CD4-positive, alpha-beta T cell treated with Interleukin-21 for 1 hour (primary cell): Measurements from ENCODE around the gene MYO15B.
A peak's percentile ranks its signal among the peaks of the same experiment; 100 is the strongest.

ENCODE experiments used
- DNase-seq: peaks from one replicate; pipeline ENCODE4 v3.0.0-alpha.2; 2020

The MYO15B gene

GRCh38 chr17:75558666-75559530 lies 28.7 kb upstream of the MYO15B start:
- no peak for DNase-seq

GRCh38 chr17:75559958-75560533 lies 27.6 kb upstream of the MYO15B start:
- no peak for DNase-seq

GRCh38 chr17:75561927-75562603 lies 25.5 kb upstream of the MYO15B start:
- DNase-seq: no peak

GRCh38 chr17:75563063-75563758 lies 24.4 kb upstream of the MYO15B start:
- DNase-seq: no peak

- DNase-seq: no peak
Observed at GRCh38 chr17:75564195-75564594, 23.4 kb upstream of the MYO15B start.

GRCh38 chr17:75565066-75565465 lies 22.5 kb upstream of the MYO15B start:
- no peak for DNase-seq

GRCh38 chr17:75565618-75566017 lies 22.0 kb upstream of the MYO15B start:
- no peak for DNase-seq

- no peak for DNase-seq
Observed at GRCh38 chr17:75566416-75566815, 21.2 kb upstream of the MYO15B start.

- no peak for DNase-seq
Observed at GRCh38 chr17:75566834-75567233, 20.8 kb upstream of the MYO15B start.

GRCh38 chr17:75568412-75569255 lies 19.0 kb upstream of the MYO15B start:
- DNase-seq: no peak

- no peak for DNase-seq
Observed at GRCh38 chr17:75570034-75570676, 17.4 kb upstream of the MYO15B start.

- no peak for DNase-seq
Observed at GRCh38 chr17:75570772-75571171, 16.8 kb upstream of the MYO15B start.

GRCh38 chr17:75571197-75571884 lies 16.3 kb upstream of the MYO15B start:
- peak; percentile 35 for DNase-seq

GRCh38 chr17:75571885-75572215 lies 15.8 kb upstream of the MYO15B start:
- no peak for DNase-seq

GRCh38 chr17:75572713-75573539 lies 14.7 kb upstream of the MYO15B start:
- no peak for DNase-seq

- DNase-seq: no peak
Observed at GRCh38 chr17:75573540-75573957, 14.1 kb upstream of the MYO15B start.

- no peak for DNase-seq
Observed at GRCh38 chr17:75573994-75574393, 13.6 kb upstream of the MYO15B start.

- no peak for DNase-seq
Observed at GRCh38 chr17:75574404-75575036, 13.1 kb upstream of the MYO15B start.

- no peak for DNase-seq
Observed at GRCh38 chr17:75575197-75575596, 12.4 kb upstream of the MYO15B start.

- no peak for DNase-seq
Observed at GRCh38 chr17:75575728-75576127, 11.9 kb upstream of the MYO15B start.
